ENCODE results near the gene ATG4D.

DNA sequence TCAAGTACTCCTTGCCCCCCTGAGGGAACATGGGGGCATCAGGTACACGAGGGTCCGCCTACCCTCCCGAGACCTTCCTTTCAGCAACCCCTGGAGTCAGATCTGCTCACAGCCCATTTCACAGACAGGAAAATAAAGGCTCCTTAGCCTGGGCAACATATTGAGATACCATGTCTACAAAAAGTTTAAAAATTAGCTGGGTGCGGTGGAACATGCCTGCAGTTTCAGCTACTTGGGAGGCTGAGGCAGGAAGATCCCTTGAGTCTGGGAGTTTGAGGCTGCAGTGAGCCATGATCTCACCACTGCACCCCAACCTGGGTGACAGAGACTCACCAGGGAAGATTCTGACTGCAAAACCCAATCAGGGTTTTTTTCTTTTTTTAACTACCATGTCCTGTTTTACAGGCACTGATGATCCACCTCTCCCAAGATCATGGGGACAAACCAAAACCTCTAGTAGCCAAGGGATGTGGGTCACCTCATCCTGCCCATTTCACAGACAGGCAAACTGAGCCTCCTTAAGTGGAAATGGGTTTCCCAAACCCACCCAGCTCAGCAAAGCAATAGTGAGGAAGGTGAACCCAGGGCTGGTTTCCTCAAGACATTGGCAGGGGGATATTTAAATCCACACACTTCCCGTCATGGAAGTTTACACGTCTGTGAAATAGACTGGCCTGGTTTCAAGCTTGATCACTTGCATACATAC is 31.5 kb downstream of the ATG4D start:
- TF ChIP-seq, protein P1, sequence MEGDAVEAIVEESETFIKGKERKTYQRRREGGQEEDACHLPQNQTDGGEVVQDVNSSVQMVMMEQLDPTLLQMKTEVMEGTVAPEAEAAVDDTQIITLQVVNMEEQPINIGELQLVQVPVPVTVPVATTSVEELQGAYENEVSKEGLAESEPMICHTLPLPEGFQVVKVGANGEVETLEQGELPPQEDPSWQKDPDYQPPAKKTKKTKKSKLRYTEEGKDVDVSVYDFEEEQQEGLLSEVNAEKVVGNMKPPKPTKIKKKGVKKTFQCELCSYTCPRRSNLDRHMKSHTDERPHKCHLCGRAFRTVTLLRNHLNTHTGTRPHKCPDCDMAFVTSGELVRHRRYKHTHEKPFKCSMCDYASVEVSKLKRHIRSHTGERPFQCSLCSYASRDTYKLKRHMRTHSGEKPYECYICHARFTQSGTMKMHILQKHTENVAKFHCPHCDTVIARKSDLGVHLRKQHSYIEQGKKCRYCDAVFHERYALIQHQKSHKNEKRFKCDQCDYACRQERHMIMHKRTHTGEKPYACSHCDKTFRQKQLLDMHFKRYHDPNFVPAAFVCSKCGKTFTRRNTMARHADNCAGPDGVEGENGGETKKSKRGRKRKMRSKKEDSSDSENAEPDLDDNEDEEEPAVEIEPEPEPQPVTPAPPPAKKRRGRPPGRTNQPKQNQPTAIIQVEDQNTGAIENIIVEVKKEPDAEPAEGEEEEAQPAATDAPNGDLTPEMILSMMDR (IDR thresholded peaks at IDR 0.05; ENCODE audit: low read depth, low read length, missing input control): no peak
- TF ChIP-seq, protein P2, sequence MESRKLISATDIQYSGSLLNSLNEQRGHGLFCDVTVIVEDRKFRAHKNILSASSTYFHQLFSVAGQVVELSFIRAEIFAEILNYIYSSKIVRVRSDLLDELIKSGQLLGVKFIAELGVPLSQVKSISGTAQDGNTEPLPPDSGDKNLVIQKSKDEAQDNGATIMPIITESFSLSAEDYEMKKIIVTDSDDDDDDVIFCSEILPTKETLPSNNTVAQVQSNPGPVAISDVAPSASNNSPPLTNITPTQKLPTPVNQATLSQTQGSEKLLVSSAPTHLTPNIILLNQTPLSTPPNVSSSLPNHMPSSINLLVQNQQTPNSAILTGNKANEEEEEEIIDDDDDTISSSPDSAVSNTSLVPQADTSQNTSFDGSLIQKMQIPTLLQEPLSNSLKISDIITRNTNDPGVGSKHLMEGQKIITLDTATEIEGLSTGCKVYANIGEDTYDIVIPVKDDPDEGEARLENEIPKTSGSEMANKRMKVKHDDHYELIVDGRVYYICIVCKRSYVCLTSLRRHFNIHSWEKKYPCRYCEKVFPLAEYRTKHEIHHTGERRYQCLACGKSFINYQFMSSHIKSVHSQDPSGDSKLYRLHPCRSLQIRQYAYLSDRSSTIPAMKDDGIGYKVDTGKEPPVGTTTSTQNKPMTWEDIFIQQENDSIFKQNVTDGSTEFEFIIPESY (IDR thresholded peaks at IDR 0.05): no peak
